ENCODE data around the gene PDZD2.

GRCh38 chr5:31847354-31847753 lies 208.4 kb downstream of the PDZD2 start:
- no peak for TF ChIP-seq CTCF (IDR thresholded peaks at IDR 0.05)
- TF ChIP-seq POLR2A (IDR thresholded peaks at IDR 0.05): no peak
